K562 (cell line): ENCODE measurements around the gene F13A1. TPM values are rescaled to one million over a fixed set of nuclear protein-coding genes. Genes with fewer than 3 reads are reported as not detected.

Source experiments
- ATAC-seq: fragments of 200-7000 bp; cut with Tn5 transposase; 3 replicates; pipeline ENCODE4 v1.9.1; 2020; ENCODE audit warnings: moderate library complexity
- BruUV-seq: library from RNA; stranded (reverse); fragments of 400-500 nt; replicated peaks from 2 replicates; lab custom pipeline; 2021; lab: Mats Ljungman, UMichigan
- CTCF ChIA-PET: fragments of 300-600 bp; formaldehyde crosslinking; extraction: SDS; loops from one replicate; lab custom pipeline; 2021; ENCODE audit warnings: low intra/inter-chr PET ratio; lab: Yijun Ruan, JAX
- POLR2A ChIA-PET: fragments of 300-600, 350-650 bp; sonication (Branson Sonifier 250); formaldehyde crosslinking; extraction: SDS; loops from one replicate; lab custom pipeline; 2021; ENCODE audit warnings: antibody characterized with exemption, inconsistent platforms; lab: Yijun Ruan, JAX
- DNase-seq, 4 experiments: peaks; one replicate each; pipeline versions ENCODE4 v3.0.0 to v3.0.0-alpha.2; 2011 to 2018; ENCODE audit warnings: low spot score in 3 of 4, mixed read lengths in 3 of 4; ENCODE audit errors: extremely low read depth in 1 of 4
- FAIRE-seq: peaks from 2 replicates; lab custom pipeline; 2011; peaks lifted over from hg19 to GRCh38; lab: Jason Lieb, UNC
- H2AFZ ChIP-seq: 2 replicates; pipeline ENCODE4 v1.6.0; 2011; ENCODE audit warnings: low read depth, low read length, control low read depth, inconsistent platforms
- H3K27ac ChIP-seq: fragments of 200-600 bp; 3 replicates; pipeline ENCODE4 v1.8.0; 2011; ENCODE audit warnings: low read depth, mild to moderate bottlenecking, control low read depth, inconsistent platforms, low read length, moderate library complexity, mixed read lengths; ENCODE audit errors: extremely low read depth
- H3K27me3 ChIP-seq, 2 experiments: fragments of 300-600 bp in 1 of 2; 2 replicates in 1 of 2; 3 replicates in 1 of 2; pipeline versions ENCODE4 v1.6.0 to v1.8.0; 2011; ENCODE audit warnings: inconsistent platforms in 2 of 2, low read length in 2 of 2, mild to moderate bottlenecking in 1 of 2, mixed read lengths in 1 of 2, moderate library complexity in 1 of 2; ENCODE audit not compliant: control insufficient read depth in 2 of 2, insufficient read depth in 2 of 2
- H3K36me3 ChIP-seq: fragments of 300-600 bp; 3 replicates; pipeline ENCODE4 v1.8.0; 2011; ENCODE audit warnings: mild to moderate bottlenecking, low read length, inconsistent platforms; ENCODE audit not compliant: control insufficient read depth, insufficient read depth
- H3K4me1 ChIP-seq, 2 experiments: fragments of 200-600 bp in 1 of 2; replicated peaks in 1 of 2; 2 replicates in 1 of 2; 3 replicates in 1 of 2; pipeline versions ENCODE4 v1.5.1 to v1.8.0; 2011; ENCODE audit warnings: inconsistent platforms in 2 of 2, low read length in 2 of 2, mild to moderate bottlenecking in 1 of 2, mixed read lengths in 1 of 2, moderate library complexity in 1 of 2; ENCODE audit not compliant: control insufficient read depth in 2 of 2, insufficient read depth in 2 of 2
- H3K4me2 ChIP-seq: 2 replicates; pipeline ENCODE4 v1.6.1; 2011; ENCODE audit warnings: low read length, control low read depth, inconsistent platforms, mixed read lengths; ENCODE audit not compliant: insufficient read depth
- H3K4me3 ChIP-seq: fragments of 200-600 bp; sonication (generic), shearing (Covaris generic); 2 replicates; pipeline ENCODE4 v1.5.1; 2016; ENCODE audit warnings: control low read depth, inconsistent platforms
- H3K79me2 ChIP-seq: fragments of 200-600 bp; 3 replicates; pipeline ENCODE4 v1.8.0; 2011; ENCODE audit warnings: low read length, inconsistent platforms; ENCODE audit not compliant: control insufficient read depth, insufficient read depth
- H3K9ac ChIP-seq, 2 experiments: 2 replicates each; pipeline versions ENCODE4 v1.6.0 to v1.6.1; 2011; ENCODE audit warnings: low read depth in 2 of 2, low read length in 2 of 2, control low read depth in 1 of 2, inconsistent platforms in 1 of 2, mild to moderate bottlenecking in 1 of 2, mixed read lengths in 1 of 2; ENCODE audit not compliant: insufficient read depth in 1 of 2
- H3K9me1 ChIP-seq: one replicate; pipeline ENCODE4 v1.6.0; 2011; ENCODE audit warnings: inconsistent platforms, mild to moderate bottlenecking, low read length, moderate library complexity; ENCODE audit not compliant: control insufficient read depth, insufficient read depth
- H3K9me3 ChIP-seq: replicated peaks from 2 replicates; pipeline ENCODE4 v1.5.1; 2011; ENCODE audit warnings: low read depth, low read length, inconsistent platforms; ENCODE audit not compliant: control insufficient read depth, insufficient read depth
- H4K20me1 ChIP-seq: replicated peaks from 2 replicates; pipeline ENCODE4 v1.6.1; 2011; ENCODE audit warnings: low read length, inconsistent platforms, mixed read lengths; ENCODE audit not compliant: control insufficient read depth, insufficient read depth
- RUNX1 ChIP-seq: sonication (generic); IDR thresholded peaks from 2 replicates; pipeline ENCODE4 v1.6.1; 2016; ENCODE audit warnings: antibody characterized with exemption, low read depth
- ZKSCAN3 ChIP-seq: fragments of 250-450 bp; sonication (Bioruptor Pico); IDR thresholded peaks from 2 replicates; pipeline ENCODE4 v1.4.0; 2020
- ZNF785 ChIP-seq: fragments of 250-450 bp; sonication (Bioruptor Pico); IDR thresholded peaks from 2 replicates; pipeline ENCODE4 v1.4.0; 2020; ENCODE audit warnings: mild to moderate bottlenecking
- WGBS: fragments of 100-300 bp; shearing (Covaris generic); methylation state at CpG from one replicate; pipeline ENCODE4 v1.1.6; 2016; ENCODE audit warnings: low coverage, mixed read lengths; ENCODE audit not compliant: insufficient coverage; ENCODE audit errors: missing lambda C conversion rate; 5-methylcytosine and 5-hydroxymethylcytosine counted together
- in situ Hi-C: fragments of 300-500 bp; cut with MboI; formaldehyde crosslinking; loops from 4 replicates; pipeline ENCODE4 v1.15.0; 2018; ENCODE audit warnings: inconsistent platforms, mixed read lengths
- intact Hi-C: fragments of 100-400 bp; cut with micrococcal nuclease; formaldehyde crosslinking; loops from 2 replicates; pipeline ENCODE4 v1.14.2; 2022
- polyA plus RNA-seq, 8 experiments: library from polyadenylated mRNA; depleted of rRNA in 4 of 8; stranded (reverse) in 5 of 8; unstranded in 3 of 8; fragments of >200 nt; fragmentation: Nextera tagmentation in 2 of 8; fragmentation: Illumina TruSeq in 1 of 8; extraction: Ambion mirVana in 2 of 8; extraction: Trizol in 1 of 8; gene quantifications; 2 replicates each; pipeline versions ENCODE4 v1.2.1 to v1.2.3, GENCODE V29; 2011 to 2014; ENCODE audit warnings: inconsistent platforms in 1 of 8, missing spikeins in 1 of 8
- total RNA-seq, 7 experiments: library from RNA; depleted of rRNA in 6 of 7; stranded (reverse); fragments of >200 nt in 6 of 7; fragmentation: Illumina TruSeq in 2 of 7; extraction: Trizol in 2 of 7; gene quantifications; 2 replicates each; pipeline versions ENCODE4 v1.2.1 to v1.2.3, GENCODE V29; 2011 to 2021; ENCODE audit warnings: low replicate concordance in 1 of 7
- TF ChIP-seq, protein P1 (sequence below): IDR thresholded peaks from 2 replicates; pipeline ENCODE4 v1.6.1; 2016; ENCODE audit warnings: missing genetic modification characterization, missing compliant biosample characterization
- TF ChIP-seq, protein P2 (sequence below): fragments of 450-650 bp; IDR thresholded peaks from 2 replicates; pipeline ENCODE4 v1.6.1; 2016; ENCODE audit warnings: mild to moderate bottlenecking, moderate library complexity
- TF ChIP-seq, protein P3 (sequence below): fragments of 450-650 bp; IDR thresholded peaks from 2 replicates; pipeline ENCODE4 v1.6.1; 2016; ENCODE audit warnings: missing biosample characterization, missing genetic modification characterization

F13A1 gene
- total and polyA plus RNA-seq, 9 of the 15 experiments (the other 6 are each of a cell fraction or from before 2014, with no cell fraction given): 0.33 TPM; not detected in 8

DNA sequence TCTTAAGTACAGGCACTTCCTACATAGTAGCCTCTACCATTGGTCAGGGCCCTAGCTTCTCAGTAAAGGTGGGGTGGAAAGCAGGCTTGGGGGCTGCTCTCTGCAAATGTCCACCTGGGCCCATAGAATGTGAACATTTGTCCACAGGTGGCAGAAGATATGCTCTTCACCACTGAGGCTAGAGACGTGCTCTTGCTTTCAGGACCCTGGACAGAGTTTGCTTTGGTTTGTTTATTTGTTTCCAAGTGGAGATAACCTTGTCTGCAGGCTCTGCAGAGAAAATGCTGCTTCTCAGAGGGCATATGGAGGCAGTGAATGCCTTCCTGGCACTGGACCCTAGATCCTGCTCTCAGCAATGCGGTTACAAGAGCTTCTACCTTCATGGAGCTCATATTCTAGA lies 129.0 kb downstream of the F13A1 start (continued):
- TF ChIP-seq, protein P1, sequence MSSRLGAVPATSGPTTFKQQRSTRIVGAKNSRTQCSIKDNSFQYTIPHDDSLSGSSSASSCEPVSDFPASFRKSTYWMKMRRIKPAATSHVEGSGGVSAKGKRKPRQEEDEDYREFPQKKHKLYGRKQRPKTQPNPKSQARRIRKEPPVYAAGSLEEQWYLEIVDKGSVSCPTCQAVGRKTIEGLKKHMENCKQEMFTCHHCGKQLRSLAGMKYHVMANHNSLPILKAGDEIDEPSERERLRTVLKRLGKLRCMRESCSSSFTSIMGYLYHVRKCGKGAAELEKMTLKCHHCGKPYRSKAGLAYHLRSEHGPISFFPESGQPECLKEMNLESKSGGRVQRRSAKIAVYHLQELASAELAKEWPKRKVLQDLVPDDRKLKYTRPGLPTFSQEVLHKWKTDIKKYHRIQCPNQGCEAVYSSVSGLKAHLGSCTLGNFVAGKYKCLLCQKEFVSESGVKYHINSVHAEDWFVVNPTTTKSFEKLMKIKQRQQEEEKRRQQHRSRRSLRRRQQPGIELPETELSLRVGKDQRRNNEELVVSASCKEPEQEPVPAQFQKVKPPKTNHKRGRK (tag): no peak
- TF ChIP-seq, all 486 proteins: peak for 4

DNA sequence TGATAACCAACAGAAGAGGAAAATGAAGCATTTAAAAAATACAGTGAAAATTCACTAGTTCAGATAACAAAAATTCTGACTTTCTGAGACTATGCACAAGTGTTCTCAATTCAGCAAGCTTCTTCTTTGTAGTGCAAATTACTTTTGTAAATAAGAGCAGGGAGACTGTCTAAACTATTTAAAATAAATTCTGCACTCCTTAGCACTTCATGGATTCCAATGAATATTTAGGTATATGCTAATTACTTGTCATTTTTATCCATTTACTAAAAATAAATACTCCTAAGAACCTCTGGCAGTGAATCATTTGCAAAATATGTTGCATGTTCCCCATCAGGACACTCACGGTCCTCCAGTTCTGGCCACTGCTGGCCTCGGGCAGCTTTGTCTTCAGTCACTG lies 139.8 kb downstream of the F13A1 start:
- Histone ChIP-seq H3K9me1 (no peaks in the 10 kb centered on the region), H3K36me3 (no peaks in the 10 kb centered on the region), H3K27ac (no peak overlapping the region), H3K9me3 (no peaks in the 10 kb centered on the region), H4K20me1 (no peaks in the 10 kb centered on the region), H3K4me2 (no peak overlapping the region), H3K4me1 (no peaks in the 10 kb centered on the region), H2AFZ (no peak overlapping the region), H3K79me2 (no peaks in the 10 kb centered on the region), H3K27me3 (peaks cover 3 to 14% of the 10 kb centered on the region in 2 experiments; a peak in 3 of 5 replicates), H3K9ac (no peak overlapping the region), H3K4me3 (no peak overlapping the region)
- no peak for FAIRE-seq
- no TSS peak for BruUV-seq
- POLR2A ChIA-PET: no interaction called here
- intact Hi-C loops (no loop called here), in situ Hi-C loops (no loop called here)
- no peak for ATAC-seq
- WGBS: 0% methylated on average over 2 of the region's 2 CpGs
- CTCF ChIA-PET: no interaction called here
- DNase-seq: no peak
- no peak for TF ChIP-seq RUNX1
- TF ChIP-seq, protein P2, sequence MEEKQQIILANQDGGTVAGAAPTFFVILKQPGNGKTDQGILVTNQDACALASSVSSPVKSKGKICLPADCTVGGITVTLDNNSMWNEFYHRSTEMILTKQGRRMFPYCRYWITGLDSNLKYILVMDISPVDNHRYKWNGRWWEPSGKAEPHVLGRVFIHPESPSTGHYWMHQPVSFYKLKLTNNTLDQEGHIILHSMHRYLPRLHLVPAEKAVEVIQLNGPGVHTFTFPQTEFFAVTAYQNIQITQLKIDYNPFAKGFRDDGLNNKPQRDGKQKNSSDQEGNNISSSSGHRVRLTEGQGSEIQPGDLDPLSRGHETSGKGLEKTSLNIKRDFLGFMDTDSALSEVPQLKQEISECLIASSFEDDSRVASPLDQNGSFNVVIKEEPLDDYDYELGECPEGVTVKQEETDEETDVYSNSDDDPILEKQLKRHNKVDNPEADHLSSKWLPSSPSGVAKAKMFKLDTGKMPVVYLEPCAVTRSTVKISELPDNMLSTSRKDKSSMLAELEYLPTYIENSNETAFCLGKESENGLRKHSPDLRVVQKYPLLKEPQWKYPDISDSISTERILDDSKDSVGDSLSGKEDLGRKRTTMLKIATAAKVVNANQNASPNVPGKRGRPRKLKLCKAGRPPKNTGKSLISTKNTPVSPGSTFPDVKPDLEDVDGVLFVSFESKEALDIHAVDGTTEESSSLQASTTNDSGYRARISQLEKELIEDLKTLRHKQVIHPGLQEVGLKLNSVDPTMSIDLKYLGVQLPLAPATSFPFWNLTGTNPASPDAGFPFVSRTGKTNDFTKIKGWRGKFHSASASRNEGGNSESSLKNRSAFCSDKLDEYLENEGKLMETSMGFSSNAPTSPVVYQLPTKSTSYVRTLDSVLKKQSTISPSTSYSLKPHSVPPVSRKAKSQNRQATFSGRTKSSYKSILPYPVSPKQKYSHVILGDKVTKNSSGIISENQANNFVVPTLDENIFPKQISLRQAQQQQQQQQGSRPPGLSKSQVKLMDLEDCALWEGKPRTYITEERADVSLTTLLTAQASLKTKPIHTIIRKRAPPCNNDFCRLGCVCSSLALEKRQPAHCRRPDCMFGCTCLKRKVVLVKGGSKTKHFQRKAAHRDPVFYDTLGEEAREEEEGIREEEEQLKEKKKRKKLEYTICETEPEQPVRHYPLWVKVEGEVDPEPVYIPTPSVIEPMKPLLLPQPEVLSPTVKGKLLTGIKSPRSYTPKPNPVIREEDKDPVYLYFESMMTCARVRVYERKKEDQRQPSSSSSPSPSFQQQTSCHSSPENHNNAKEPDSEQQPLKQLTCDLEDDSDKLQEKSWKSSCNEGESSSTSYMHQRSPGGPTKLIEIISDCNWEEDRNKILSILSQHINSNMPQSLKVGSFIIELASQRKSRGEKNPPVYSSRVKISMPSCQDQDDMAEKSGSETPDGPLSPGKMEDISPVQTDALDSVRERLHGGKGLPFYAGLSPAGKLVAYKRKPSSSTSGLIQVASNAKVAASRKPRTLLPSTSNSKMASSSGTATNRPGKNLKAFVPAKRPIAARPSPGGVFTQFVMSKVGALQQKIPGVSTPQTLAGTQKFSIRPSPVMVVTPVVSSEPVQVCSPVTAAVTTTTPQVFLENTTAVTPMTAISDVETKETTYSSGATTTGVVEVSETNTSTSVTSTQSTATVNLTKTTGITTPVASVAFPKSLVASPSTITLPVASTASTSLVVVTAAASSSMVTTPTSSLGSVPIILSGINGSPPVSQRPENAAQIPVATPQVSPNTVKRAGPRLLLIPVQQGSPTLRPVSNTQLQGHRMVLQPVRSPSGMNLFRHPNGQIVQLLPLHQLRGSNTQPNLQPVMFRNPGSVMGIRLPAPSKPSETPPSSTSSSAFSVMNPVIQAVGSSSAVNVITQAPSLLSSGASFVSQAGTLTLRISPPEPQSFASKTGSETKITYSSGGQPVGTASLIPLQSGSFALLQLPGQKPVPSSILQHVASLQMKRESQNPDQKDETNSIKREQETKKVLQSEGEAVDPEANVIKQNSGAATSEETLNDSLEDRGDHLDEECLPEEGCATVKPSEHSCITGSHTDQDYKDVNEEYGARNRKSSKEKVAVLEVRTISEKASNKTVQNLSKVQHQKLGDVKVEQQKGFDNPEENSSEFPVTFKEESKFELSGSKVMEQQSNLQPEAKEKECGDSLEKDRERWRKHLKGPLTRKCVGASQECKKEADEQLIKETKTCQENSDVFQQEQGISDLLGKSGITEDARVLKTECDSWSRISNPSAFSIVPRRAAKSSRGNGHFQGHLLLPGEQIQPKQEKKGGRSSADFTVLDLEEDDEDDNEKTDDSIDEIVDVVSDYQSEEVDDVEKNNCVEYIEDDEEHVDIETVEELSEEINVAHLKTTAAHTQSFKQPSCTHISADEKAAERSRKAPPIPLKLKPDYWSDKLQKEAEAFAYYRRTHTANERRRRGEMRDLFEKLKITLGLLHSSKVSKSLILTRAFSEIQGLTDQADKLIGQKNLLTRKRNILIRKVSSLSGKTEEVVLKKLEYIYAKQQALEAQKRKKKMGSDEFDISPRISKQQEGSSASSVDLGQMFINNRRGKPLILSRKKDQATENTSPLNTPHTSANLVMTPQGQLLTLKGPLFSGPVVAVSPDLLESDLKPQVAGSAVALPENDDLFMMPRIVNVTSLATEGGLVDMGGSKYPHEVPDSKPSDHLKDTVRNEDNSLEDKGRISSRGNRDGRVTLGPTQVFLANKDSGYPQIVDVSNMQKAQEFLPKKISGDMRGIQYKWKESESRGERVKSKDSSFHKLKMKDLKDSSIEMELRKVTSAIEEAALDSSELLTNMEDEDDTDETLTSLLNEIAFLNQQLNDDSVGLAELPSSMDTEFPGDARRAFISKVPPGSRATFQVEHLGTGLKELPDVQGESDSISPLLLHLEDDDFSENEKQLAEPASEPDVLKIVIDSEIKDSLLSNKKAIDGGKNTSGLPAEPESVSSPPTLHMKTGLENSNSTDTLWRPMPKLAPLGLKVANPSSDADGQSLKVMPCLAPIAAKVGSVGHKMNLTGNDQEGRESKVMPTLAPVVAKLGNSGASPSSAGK: no peak
- TF ChIP-seq, protein P3, sequence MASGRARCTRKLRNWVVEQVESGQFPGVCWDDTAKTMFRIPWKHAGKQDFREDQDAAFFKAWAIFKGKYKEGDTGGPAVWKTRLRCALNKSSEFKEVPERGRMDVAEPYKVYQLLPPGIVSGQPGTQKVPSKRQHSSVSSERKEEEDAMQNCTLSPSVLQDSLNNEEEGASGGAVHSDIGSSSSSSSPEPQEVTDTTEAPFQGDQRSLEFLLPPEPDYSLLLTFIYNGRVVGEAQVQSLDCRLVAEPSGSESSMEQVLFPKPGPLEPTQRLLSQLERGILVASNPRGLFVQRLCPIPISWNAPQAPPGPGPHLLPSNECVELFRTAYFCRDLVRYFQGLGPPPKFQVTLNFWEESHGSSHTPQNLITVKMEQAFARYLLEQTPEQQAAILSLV (tag): no peak
- no peak for TF ChIP-seq ZNF785 (CRISPR knock-in tag)
- no peak for TF ChIP-seq ZKSCAN3
